Measurements from ENCODE around the gene RNPEPL1. TPM values are rescaled to one million over a fixed set of nuclear protein-coding genes. Genes with fewer than 3 reads are reported as not detected.
"Not testable (repeated sequence)": the region's sequence is repeated elsewhere in the genome, so short reads cannot be mapped to it uniquely, and the experiment has no call there.

RNPEPL1 gene
- total RNA-seq, 1 donor: 45.0 TPM

- no peak for DNase-seq (ENCODE audit: low read depth in 2 of 3, low spot score in 2 of 3)
These were observed 33.5 kb downstream of the RNPEPL1 start for GRCh38 chr2:240601831-240602160.

GRCh38 chr2:240602266-240603050 is 34.2 kb downstream of the RNPEPL1 start:
- DNase-seq (ENCODE audit: low read depth in 2 of 3, low spot score in 2 of 3): no peak

- DNase-seq (ENCODE audit: low read depth in 2 of 3, low spot score in 2 of 3): no peak
These were observed 35.0 kb downstream of the RNPEPL1 start for GRCh38 chr2:240603081-240603835.

- no peak for DNase-seq (ENCODE audit: low read depth in 2 of 3, low spot score in 2 of 3)
These were observed 35.6 kb downstream of the RNPEPL1 start for GRCh38 chr2:240603846-240604245.

- no peak for DNase-seq (ENCODE audit: low read depth in 2 of 3, low spot score in 2 of 3)
These were observed 36.1 kb downstream of the RNPEPL1 start for GRCh38 chr2:240604291-240604938.

GRCh38 chr2:240604939-240605716 is 36.8 kb downstream of the RNPEPL1 start:
- no peak for DNase-seq (ENCODE audit: low read depth in 2 of 3, low spot score in 2 of 3)

- DNase-seq (ENCODE audit: low read depth in 2 of 3, low spot score in 2 of 3): no peak
These were observed 37.8 kb downstream of the RNPEPL1 start for GRCh38 chr2:240605867-240606743.

GRCh38 chr2:240611601-240612210 is 43.4 kb downstream of the RNPEPL1 start:
- DNase-seq (ENCODE audit: low read depth in 2 of 3, low spot score in 2 of 3): peak in 2 of 3 donors; percentile 56 to 65

GRCh38 chr2:240613781-240614180 is 45.5 kb downstream of the RNPEPL1 start:
- DNase-seq (ENCODE audit: low read depth in 2 of 3, low spot score in 2 of 3): no peak

- DNase-seq (ENCODE audit: low read depth in 2 of 3, low spot score in 2 of 3): no peak
These were observed 46.1 kb downstream of the RNPEPL1 start for GRCh38 chr2:240614391-240614790.

GRCh38 chr2:240615396-240615795 is 47.1 kb downstream of the RNPEPL1 start:
- peak in 1 of 3 donors; percentile 43 for DNase-seq (ENCODE audit: low read depth in 2 of 3, low spot score in 2 of 3)

GRCh38 chr2:240615820-240616547 is 47.7 kb downstream of the RNPEPL1 start:
- DNase-seq (ENCODE audit: low read depth in 2 of 3, low spot score in 2 of 3): peak in 1 of 3 donors; percentile 26

GRCh38 chr2:240616860-240617666 is 48.8 kb downstream of the RNPEPL1 start:
- DNase-seq (ENCODE audit: low read depth in 2 of 3, low spot score in 2 of 3): not testable (repeated sequence)

- no peak for DNase-seq (ENCODE audit: low read depth in 2 of 3, low spot score in 2 of 3)
These were observed 50.5 kb downstream of the RNPEPL1 start for GRCh38 chr2:240618776-240619175.

- DNase-seq (ENCODE audit: low read depth in 2 of 3, low spot score in 2 of 3): no peak
These were observed 51.3 kb downstream of the RNPEPL1 start for GRCh38 chr2:240619506-240620148.

- no peak for DNase-seq (ENCODE audit: low read depth in 2 of 3, low spot score in 2 of 3)
These were observed 52.0 kb downstream of the RNPEPL1 start for GRCh38 chr2:240620149-240620731.

GRCh38 chr2:240620859-240621258 is 52.6 kb downstream of the RNPEPL1 start:
- no peak for DNase-seq (ENCODE audit: low read depth in 2 of 3, low spot score in 2 of 3)
